Activated CD4-positive, alpha-beta T cell treated with anti-CD3 and anti-CD28 coated beads, Interleukin-2, amount 50 U/mL, for 48 hours (primary cell): ENCODE results near the gene ADAM20.
A peak's percentile ranks its signal among the peaks of the same experiment; 100 is the strongest.
"Not testable (repeated sequence)": the region's sequence is repeated elsewhere in the genome, so short reads cannot be mapped to it uniquely, and the experiment has no call there.

Experiments used
- DNase-seq, 2 experiments: peaks; one replicate each; pipeline ENCODE4 v3.0.0-alpha.2; 2020

ADAM20 gene

DNA sequence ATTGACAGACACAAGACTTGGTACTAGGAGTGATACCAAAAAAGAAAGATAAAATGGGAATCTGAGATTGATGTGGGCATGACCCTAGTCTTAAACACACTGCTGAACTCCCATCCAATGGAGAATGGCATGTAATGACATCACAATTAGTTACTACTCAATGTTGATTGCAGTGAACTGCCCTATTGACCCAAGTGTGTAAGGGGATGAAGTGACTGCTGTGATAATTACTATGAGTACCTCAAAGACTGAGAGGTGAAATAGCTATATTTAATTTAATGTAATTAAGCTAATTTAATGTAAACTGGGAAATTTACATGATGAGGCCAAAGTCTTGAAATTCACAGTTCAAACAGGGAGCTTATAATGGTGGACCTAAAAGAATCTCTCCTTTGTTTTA is at the start of gene ADAM20:
ADAM20 (minus strand) TSS at position 101 of the 400 bp plus-strand sequence. CDS start 10,247 bp downstream, outside the sequence.
- DNase-seq = no peak

DNA sequence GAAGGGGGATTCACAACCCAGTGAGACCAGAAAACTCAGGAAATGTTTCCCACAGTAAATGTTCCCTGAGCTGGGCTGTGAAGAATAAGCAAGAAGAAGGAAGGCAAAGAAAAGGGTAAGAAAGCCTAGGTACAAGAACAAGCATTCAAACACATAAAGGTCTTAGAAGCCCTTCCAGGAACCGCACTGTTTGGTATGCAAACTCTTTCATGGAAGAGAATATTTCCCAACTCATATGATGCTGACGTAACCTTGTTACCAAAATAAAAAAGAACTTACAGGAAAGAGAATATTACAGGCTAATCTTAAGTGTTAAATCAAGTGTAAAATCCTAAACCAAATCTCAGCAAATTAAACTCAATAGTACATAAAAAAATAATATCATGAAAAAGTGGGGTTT is 42.1 kb upstream of the ADAM20 start:
- DNase-seq = no peak

DNA sequence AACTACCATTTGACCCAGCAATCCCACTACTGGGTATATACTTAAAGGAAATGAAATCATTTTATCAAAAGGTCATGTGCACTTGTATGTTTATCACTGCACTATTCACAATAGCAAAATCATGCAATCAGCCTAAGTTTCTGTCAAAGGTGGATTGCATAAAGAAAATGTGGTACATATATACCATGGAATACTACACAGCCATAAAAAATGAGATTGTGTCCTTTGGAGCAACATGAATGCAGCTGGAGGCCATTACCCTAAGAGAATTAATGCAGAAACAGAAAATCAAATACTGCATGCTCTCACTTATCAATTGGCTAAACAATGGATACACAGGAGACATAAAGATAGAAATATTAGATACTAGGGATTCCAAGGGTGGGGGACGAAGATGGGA is 38.2 kb upstream of the ADAM20 start:
- DNase-seq = no peak

DNA sequence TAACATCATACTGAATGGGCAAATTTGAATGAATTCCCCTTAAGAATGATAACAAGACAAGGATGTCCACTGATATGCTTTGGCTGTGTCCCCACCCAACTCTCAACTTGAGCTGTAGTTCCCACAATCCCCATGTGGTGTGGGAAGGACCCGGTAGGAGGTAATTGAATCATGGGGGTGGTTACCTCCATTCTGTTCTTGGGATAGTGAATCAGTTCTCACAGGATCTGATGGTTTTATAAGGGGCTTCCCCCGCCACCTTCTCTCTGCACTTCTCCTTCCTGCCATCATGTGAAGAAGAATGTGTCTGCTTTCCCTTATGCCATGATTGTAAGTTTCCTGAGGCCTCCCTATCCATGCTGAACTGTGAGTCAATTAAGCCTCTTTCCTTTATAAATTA is 36.3 kb upstream of the ADAM20 start:
- DNase-seq = no peak

DNA sequence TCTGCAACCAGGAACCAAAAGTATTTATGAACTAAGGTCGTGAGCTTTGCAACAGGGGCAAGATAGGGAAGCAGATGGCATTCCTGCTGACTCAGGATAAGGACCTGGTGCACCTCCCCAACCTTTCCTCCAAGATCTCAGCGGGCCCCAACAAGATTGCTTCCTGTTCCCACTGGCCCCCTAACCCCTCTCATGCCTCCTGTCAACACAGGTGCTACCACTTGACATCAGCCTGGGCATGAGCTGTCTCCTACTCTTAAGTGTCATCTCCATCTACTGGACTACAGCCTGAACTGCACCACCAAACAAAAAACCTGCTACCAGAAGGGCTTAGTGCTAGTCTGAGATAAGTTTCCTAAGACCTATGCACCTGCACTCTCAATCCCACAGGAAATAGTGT is 33.0 kb upstream of the ADAM20 start:
- peak; percentile 10 to 16 for DNase-seq

DNA sequence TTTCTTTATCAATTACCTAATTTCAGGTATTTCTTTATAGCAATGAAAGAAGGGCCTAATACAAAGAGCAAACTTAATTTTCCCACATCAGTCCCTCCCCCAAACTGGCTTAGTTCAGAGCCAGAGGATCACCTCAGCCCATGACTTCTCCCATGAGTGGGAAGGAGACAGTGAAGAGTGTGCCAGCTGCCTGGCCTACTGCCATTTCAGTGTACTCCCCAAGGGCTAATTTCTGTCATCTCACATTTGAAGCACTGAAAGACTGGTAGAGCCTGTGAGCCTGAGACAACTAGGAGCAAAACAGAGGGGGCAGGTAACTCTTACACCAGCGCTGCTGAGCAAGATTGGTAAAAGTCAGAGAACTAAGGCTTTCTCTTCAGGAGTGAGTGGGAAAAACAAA is 29.1 kb upstream of the ADAM20 start:
- no peak for DNase-seq

DNA sequence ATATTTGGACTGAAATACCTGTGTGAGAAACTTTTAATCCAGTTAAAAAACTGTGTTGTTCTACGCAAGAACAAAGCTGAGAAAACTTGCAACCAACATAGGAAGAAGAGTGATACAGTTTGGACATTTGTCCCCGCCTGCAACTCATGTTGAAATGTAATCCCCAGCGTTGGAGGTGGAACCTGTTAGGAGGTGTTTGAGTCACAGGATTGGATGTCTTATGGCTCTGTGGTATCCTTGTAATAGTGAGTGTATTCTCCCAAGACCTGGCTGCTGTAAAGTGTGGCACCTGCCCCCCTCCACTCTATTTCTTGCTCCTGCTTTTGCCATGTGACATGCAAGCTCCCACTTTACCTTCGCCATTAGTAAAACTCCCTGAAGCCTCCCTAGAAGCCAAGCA is 28.6 kb upstream of the ADAM20 start:
- no peak for DNase-seq

DNA sequence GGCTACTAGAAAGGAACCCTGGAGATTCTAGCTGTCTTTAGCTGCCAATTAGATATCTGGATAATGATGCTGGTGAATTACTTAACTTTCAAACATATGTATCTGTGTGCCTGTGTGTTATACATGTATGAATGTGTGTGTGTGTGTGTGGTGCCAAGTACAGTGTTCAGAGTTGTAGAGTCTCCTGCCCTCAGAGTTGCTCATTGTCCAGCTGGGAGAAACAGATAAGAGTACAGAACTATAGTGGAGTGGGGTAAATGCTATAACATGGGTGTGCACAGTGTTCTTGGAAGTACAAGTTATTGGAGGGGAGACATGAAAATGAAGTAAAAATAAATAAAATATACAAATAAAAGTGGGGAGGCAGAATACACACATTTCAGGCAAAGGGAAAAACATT is 23.6 kb upstream of the ADAM20 start:
- DNase-seq = no peak

DNA sequence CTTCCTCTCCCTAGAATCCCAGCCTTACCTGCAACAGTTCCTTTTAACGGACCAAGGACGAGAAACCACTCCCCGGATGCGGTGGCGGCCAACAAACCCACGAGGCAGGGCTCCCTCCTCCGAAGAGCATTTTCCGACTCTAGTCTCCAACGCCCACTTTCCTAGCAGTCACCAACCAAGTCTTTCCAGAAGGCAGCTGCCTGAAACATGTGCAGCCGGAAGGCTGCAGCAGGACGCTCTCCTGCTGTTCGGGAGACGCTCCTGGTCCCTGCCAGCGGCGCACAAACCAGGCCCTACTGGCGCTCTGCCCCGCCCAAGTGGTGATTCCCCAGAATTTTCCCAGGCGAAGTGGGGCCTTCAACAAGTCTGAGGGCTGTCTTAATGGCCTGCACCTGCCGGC is 21.1 kb upstream of the ADAM20 start:
- no peak for DNase-seq

DNA sequence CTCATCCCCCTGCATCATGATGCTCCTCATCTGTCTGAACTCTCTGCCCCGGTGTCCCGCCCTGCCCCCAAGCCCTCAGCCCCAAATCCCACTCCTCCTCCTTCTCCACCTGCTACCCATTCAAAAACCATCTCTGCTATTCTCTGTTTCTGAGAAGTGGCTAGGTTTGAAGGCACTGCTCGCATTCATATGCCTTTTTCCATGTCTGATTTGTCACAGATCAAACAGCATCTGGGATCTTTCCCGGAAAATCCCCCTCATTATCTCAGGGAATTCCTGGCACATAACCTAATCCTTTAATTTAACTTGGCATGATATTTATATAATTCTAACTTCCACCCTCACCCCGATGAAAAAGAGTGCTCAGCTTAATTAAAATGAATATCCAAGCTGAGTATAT is 3.3 kb upstream of the ADAM20 start:
- DNase-seq = no peak

DNA sequence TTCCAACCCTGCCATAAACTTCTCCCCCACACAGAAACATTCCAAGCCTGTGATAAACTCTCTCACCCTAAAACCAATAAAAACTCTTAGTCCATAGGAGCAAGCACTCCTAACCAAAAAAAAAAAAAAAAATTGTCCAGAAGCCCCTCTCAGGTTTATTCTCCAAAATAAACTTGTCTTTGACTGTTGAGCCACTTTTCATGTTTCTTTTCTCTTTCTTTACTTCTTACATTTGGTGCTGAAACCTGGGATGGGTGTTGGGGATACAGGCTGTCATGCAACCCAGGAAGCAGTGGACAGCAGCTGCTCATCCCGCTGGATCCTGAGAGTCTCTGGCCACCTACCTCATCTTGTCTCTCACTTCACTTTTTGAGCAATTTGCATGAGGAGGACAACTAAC is 2.0 kb upstream of the ADAM20 start:
- no peak for DNase-seq

DNA sequence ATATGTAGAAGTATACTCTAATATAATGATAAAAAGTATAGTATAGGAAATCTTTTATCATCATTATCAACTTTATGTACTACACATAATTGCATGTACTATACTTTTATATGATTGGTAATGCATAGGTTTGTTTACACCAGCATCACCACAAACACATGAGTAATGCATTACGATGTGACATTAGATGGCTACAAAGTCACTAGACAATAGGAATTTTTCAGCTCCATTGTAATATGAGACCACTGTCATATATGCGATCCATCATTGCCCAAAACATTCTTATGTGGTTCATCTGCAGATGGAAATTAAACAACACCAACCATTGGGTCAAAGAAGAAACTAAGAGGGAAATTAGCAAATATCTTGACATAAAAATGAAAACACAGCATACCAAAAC is 4.4 kb downstream of the ADAM20 start:
- DNase-seq = no peak

DNA sequence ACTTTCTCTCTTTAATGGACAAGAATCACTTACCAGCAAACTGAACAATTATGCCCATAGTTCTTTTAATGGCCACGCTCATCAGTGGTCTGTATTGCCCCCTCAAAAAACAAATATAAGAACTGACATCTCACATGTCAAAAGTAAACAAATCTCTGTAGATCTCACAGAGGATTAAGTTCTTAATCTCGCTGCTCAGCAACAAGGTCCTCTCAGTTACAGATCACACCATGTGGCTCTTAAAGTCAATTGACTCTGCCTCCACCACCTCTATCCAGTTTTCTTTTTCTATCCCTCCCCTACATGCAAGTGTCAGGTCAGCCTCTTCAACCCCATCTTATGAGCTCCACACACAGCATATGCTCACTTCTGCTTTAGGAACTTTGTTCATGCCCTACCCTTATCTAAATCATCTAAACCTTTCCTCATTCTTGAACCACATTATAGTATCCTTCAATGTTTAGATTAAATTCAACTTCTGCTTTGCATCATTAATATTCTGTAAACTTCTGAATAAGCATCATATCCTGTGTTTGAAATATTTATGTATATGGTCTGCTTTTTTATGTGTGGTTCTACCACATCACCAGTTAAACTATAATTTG is 7.2 kb downstream of the ADAM20 start:
- DNase-seq = no peak

DNA sequence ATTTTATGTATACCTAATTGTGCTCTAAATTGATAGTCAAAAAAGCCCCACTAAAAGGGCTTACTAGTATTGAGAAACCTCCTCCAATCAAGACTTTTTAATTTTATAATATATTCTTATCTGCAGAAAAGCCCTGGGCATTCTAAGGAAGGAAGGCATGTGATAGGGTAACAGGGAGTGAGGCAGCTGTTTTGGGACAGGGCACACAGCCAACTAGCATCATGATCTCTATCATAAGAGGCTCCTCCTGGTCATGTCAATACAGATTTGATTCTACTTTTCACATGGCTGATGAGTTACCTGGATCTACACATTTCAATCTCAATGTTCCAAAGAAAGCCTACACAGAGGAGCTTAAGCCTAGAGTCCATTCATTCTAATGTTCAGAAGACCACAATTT is 9.1 kb downstream of the ADAM20 start:
- DNase-seq = no peak

DNA sequence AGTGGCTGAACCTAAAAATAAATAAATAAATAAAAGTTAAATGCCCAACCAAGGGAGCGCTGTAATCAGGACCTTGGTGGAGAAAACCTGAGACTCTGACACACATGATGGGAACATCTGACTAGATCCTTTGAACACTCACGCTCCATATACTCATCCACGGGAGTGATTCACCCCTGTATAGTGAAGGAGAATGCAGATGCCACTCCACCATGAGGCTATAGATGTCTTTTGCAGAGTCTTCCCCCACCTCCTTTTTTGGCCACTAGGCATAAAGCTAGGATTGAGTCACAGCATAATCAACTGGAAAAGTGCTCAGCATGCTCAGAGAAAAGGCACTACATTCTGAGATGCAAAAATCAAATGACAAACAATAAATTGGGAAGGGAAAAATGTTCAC is 19.0 kb downstream of the ADAM20 start:
- no peak for DNase-seq

DNA sequence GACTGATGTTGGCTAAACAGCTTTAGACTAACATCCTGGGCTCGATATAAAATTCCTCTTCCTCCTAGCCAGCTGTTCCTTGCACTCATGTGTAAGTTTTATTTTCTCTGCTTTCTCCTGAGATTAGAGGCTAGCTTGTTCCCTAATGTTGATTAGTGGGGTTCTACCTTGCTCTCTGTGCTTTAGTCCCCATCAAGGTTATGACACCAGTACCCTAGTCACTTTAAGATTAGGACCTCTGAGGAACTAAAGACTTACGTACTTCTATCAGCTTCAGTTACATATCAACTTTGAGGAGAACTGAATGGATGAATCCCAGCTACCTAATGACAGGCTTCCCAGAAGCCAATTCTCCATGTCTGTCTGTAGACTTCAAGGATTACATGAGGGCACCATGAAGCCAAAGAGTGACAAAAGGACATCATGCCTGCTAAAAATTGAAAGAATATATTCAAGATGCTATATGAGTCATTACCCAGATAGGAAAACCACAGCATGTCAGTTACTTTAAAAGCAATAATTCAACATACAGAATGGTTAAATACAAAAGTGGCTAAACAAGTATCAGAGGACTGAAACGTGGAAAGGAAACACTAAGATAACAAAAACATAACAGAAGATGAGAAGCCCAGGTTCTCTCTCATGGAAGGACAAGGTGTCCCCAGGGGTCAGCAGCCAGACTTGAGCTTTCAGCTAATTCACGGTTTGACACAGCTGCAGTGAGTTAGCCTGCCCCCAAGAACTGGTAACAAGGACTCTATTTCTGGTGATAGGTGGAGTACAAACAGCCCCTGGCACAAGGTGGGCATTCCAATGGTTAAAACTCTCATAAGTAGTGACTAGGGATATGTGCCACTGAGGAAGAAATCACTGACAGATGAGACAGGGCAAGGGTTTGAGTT is 20.4 kb downstream of the ADAM20 start:
- no peak for DNase-seq

DNA sequence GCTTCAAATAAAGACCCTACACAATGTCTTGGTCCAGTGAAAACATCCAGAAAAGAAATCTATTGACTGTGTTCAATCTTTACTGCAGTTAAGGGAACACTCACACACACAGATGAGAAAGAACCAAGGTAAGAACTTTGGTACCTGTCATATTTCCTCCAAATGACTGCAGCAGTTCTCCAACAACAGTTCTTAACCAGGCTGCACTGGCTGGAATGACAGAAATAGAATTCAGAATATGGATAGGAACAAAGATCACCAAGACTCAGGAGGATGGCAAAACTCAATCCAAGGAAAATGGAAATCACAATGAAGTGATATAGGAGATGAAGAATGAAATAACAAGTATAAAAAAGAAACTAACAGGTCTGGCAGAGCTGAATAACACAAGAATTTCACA is 36.6 kb downstream of the ADAM20 start:
- DNase-seq = no peak

DNA sequence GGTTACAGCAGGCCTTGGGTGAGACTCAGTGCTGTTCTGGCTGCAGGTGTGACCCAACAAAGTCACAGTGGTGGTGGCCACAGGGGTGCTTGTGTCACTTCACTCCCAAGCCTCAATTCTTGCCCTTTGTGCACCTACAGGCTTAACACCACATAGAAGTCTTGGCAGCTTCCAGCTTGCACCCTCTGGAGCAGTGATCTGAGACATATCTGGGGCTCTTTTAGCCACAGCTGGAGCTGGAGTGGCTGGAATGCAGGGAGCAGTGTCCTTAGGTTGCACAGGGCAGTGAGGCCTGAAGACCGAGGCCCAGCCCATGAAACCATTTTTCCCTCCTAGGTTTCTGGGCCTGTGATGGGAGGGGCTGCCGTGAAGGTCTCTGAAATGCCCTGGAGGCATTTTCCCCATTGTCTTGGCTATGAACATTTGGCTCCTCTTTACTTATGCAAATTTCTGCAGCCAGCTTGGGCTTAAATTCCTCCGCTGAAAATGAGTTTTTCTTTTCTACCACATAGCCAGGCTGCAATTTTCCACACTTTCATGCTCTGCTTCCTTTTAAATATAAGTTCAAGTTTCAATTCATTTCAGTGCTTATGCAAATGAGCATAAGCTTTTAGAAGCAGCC is 45.1 kb downstream of the ADAM20 start:
- no peak for DNase-seq

DNA sequence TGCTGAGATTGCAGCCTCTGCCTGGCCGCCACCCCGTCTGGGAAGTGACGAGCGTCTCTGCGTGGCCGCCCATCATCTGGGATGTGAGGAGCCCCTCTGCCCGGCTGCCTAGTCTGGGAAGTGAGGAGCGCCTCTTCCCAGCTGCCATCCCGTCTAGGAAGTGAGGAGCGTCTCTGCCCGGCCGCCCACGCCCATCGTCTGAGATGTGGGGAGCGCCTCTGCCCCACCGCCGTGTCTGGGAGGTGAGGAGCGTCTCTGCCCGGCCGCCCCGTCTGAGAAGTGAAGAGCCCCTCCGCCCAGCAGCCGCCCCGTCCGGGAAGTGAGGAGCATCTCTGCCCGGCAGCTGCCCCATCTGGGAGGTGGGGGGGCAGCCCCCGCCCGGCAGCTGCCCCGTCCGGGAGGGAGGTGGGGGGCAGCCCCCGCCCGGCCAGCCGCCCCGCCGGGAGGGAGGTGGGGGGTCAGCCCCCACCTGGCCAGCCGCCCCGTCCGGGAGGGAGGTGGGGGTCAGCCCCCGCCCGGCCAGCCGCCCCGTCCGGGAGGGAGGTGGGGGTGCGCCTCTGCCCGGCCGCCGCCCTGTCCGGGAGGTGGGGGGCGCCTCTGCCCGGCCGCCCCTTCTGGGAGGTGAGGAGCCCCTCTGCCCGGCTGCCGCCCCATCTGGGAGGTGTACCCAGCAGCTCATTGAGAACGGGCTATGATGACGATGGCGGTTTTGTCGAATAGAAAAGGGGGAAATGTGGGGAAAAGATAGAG is 57.3 kb downstream of the ADAM20 start:
- DNase-seq = not testable (repeated sequence)

DNA sequence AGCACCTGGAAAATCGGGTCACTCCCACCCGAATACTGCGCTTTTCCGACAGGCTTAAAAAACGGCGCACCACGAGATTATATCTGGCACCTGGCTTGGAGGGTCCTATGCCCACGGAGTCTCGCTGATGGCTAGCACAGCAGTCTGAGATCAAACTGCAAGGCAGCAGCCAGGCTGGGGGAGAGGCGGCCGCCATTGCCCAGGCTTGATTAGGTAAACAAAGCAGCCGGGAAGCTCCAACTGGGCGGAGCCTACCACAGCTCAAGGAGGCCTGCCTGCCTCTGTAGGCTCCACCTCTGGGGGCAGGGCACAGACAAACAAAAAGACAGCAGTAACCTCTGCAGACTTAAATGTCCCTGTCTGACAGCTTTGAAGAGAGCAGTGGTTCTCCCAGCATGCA is 59.3 kb downstream of the ADAM20 start:
- DNase-seq = not testable (repeated sequence)

DNA sequence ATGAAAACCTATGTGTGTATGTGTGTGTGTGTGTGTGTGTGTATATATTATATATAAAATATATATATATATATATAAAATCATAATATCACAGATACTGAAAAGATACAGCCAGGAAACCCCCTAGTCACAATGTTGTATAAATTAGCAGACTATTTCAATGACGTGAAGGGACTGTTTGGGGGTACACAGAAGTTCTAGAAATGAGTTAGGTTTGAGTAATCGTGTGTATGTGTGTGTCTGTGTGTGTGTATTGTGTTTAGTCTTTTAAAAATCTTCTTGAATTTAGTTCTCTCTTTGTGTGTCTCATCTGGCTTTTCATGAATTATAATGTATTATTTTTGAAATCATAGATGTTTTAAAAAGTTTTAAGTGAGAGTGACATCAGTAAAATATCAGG is 61.0 kb downstream of the ADAM20 start:
- DNase-seq = no peak
